ENCODE measurements around the gene ROMO1.

Gene ROMO1

DNA sequence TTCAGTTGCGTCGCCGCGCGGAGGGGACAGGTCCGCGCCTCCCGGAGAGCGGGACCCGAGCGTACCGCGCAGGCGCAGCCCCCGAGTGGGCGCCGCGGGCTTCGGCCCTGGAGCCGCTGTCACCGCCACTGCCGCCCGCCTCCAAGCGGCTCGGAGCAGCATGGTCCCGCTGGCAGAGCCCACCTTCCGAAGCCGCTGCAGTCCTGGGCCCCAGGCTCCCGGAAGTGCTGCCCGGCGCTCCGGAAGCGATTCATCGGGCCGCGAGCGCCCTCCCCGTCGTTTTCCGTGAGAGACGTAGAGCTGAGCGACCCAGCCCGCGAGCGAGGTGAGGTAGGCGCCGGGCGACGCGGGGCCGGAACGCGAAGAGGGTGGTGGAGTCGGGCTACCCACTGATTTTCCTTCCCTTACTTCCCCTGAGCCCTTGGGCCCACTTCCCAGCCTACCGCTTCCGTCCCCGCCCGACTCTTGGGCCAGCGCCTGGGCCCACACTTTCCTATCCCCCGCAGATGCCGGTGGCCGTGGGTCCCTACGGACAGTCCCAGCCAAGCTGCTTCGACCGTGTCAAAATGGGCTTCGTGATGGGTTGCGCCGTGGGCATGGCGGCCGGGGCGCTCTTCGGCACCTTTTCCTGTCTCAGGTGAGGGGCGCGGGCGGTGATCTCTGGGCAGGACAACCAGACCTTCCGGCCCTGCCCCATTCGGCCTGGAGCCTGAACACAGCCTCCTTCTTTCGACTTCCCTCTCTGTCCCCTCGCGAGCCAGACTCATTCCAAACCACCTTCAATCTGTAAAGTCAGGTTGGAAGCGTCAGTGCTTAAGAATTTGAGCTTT is at the start of gene ROMO1, which contains the start of gene NFS1:
TSS of gene ROMO1 (plus strand) at position 279 of the 830 bp plus-strand sequence. CDS start at position 507, 228 bp downstream.
TSS of gene NFS1 (minus strand) at position 226 of the 830 bp plus-strand sequence. CDS start at position 162, 64 bp downstream.
- peak; percentile 75 for DNase-seq (ENCODE audit: low read depth)

DNA sequence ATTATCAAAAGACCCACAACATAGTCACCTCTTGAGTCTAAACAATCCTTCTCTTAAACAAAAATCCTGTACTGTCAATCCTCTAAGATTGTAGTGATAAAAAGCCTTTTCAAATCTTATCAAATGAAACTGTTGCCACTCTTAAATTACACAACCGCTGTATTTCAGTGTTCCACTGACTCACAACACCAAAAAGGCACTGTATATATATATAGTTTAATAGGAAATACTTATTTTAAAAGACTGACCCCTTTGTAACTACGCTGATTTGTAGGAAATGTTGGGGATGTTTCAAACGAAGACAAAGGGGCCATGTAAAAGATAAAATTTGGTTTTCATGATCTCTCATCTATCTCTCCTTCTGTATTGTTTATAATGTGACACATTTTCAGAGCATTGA is 48.6 kb upstream of the ROMO1 start:
- no peak for DNase-seq (ENCODE audit: low read depth)

DNA sequence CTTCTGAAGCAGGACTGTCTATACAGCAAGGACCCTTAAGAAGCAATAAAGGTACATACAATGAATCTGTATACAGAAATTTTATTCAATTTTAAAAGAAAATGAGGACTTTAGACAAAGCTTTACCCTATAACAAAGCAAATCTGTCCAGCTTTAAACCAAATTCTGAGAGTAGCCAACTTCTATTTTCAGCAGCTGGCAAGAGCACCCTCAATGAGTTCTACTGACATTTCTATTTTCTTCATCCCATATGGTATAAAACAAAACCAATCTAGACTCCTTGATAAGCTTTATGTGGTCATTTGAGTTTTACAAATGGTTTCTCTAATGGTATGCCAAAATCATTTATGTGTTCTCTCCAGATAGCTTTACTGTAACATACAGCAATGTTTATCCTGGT is 47.2 kb upstream of the ROMO1 start:
- no peak for DNase-seq (ENCODE audit: low read depth)

DNA sequence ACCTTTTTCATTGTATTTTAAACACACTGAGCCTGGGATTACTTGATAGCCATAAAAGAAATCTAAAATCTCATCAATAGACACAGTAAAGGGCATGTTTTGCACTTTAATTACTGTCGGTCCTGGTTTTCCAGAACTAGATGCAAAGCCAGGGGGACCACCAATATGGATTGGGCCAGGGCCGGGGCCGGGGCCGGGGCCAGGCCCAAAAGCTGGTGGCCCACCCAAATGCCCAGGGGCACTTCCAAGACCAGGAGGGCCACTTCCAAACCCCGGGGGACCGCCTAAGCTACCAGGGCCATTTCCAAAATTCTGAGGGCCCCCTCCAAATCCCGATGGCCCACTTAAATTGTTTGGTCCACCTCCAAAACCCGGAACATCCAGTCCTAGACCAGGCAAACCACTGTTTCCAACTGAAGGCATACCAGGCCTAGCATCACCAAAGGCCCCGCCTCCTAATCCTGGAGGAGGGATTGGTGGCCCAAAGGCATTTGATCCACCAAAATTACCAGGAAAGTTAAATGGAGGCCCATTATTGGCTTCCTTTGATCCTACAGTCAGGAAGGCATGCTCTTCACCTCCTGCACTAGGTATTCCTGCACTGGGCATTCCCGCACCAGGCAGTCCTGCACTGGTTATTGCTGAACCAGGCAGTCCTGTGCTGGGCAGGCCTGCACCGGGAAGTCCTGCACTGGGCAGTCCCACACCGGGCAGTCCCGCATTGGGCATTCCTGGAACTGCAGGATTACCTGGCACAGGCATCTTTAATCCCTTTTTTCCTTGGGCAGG is 46.4 kb upstream of the ROMO1 start:
- no peak for DNase-seq (ENCODE audit: low read depth)

DNA sequence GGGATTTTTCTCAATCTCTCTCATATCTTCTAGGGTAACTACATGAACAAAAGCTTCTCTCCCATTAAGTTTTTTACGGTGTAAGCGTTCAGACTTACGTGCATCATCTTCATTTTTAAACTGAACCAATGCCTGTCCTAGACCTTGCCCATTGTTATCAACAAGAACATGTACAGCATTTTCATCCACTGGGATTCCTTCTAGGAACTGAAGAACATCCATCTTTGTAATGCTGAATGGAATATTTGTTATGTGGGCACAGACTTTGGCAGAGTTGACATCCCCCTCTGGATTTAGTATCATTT is 45.8 kb upstream of the ROMO1 start:
- no peak for DNase-seq (ENCODE audit: low read depth)

DNA sequence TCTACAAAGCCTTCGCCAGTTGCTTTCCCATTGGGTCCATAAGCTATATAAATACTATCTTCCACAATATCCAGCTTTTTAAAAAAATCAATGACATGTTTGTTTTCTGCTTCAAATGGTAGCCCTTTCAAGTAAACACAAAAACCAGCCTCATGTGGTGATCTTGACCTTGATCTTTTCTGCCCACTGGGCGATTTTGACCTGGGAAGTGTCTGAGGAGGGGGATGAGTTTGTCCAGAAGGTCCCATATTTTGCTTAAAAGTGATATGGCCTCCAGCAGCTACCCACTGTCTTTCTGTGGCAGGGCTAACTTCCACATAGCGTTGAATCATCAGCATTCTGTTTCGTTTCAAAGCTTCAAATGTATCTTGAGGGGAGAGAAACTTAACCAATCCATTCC is 45.3 kb upstream of the ROMO1 start:
- no peak for DNase-seq (ENCODE audit: low read depth)

DNA sequence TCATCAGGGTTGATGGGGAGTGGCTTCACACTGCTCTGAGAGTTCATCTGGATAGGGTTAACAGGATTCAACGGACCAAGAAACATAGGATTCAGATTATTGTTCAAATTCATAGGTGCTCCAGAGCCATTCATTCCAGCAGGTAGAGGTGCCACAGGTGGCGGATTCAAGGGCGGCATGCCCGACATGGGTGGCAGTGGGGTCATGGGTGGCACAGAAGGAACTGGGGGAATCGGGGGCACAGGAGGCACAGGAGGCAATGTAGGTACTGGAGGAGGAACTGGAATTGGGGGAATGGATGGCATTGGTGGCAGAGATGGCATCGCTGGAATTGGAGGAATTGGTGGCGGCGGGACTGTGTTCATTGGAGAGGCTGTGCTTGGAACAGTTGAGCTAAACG is 44.8 kb upstream of the ROMO1 start:
- no peak for DNase-seq (ENCODE audit: low read depth)

DNA sequence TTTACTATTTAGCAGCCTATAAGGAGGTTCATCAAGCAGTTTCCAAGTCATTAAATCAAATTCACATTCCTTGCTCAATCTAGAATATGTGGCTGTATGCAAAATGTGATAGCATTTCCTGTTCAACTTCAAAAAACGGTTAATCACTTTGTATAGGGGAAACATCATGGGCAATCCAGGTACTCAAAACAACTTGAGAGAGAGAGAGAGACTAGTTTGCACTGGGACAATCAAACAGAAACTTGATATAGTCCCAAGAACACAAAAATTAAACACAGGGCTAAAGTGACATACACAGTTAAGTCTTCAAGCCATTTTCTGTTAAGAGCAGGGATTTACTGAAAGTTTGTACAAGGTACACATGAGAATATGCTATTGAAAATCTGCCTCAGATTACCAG is 41.9 kb upstream of the ROMO1 start:
- DNase-seq (ENCODE audit: low read depth), result no peak

DNA sequence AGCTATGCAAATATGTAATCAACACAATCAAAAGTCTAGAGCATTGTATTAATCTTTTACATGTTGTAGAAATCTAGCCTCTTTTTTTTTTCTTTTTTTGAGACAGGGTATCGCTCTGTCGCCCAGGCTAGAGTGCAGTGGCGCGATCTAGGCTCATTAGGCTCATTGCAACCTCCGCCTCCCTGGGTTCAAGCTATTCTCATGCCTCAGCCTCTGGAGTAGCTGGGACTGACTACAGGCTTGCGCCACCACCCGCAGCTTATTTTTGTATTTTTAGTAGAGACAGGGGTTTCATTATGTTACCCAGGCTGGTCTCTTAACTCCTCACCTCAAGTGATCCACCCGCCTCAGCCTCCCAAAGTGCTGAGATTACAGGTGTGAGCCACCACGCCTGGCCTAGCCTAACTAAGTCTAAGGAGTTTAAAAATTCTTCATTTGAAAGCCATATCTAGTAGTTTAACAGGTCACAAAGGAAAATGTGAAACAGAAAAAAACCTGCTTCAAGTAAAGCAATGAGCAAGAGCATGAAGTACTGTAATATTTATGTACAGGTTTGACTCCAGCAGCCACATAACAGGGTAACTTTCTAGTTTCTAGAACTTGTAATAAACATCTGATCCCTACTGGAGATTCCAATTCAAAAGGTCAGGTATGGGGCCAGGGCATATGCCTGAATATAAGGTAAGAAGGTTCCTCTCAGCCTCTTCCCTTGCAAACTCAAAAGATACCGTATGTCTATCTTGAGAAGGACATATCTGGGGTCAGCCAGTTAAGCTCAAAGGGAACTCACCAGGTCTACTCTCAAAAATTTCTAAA is 38.9 kb upstream of the ROMO1 start:
- no peak for DNase-seq (ENCODE audit: low read depth)

DNA sequence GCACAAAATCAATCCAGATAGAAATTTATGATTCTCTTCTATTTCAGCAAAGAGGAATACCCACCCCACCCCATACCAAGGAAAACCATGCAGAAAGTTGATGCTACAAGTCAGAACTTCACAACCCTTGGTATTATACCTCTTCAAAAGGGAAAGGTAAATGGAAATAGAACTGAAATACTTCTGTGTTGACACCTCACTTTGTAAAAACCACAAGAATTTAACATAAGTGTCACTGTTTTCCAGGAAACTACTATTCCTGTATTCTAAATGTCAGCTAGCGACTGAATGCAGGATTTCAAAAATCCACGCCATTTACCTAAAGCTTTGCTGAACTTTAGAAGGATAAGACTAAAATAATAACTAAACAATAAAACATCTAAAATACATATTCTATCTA is 38.2 kb upstream of the ROMO1 start:
- DNase-seq (ENCODE audit: low read depth), result no peak

DNA sequence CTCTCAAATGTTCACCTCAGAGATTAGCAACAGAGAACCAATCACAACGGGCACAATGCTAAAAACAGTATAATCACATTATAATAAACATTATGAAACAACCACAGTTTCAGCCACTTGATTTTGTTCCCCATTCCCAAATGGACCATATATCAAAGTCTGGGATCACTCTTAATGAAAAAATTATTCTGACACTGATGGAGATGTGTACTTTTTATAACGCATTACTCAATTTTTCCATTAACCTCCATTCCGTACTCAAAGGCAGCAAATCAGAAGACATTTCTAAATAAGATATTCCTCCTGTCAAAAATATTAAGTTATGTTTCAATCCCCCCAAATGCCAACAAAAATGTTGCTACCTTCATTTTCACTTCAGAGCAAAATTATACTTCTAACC is 37.3 kb upstream of the ROMO1 start:
- DNase-seq (ENCODE audit: low read depth), result no peak

DNA sequence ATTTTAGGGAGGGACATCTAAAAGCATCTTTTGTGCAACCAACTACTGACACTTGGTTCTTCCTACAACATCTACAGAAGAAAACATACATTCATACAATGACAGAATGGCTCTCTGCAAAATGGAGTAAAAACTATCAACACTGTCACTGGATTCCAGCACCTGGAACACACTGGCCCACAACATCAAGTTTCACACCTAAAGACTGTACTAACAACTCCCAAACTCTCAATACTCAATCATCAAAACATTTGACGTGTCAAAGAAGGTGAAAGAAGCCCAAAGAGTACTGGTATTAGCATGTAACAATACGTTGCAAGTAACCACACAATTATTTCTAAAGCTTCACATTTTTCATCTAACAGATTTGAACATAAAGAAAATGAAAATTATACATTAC is 36.7 kb upstream of the ROMO1 start:
- DNase-seq (ENCODE audit: low read depth), result no peak

DNA sequence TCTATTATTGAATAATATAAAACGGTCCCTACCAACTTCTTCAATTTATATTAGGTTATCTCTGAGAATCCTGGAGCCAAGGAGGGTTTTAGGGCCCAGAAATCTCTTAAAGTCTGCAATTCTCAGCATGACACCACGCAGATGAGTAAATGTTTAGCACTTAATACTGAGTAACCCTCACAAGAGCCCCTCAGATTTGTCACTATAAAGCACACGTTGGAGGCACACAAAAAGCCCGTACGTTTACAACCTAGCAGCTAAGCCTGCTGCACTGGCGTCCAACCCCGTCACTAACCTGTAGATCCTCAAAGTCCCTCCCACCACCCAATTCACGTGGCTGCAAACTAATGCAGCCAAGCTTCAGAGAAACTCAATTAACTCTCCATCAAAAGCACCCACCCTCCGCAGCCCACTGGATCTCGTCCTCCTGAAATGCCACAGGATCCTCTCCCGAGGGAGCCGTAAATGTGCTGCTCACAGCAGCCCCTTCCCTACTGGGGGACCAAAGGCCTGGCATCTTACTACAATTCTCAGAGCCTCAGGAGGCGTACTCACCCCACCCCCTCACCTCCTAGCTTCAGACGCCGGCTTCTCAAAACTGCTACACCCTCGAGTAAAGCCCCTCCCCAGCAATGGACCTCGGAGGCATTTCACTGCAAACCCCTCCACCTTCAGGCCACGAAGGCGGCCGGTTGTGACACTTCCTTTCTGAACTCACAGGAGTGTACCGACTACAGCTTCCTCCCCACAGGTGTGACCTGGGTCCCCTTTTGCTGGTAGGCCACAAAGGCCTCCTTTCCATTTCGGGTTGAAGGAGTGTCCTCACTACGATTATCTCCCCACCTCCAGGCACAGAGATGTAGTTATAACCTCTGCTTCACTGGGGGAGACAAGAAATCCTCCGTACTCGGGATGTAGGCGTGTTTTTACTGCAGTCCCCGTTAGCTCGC is 35.4 kb upstream of the ROMO1 start:
- peak; percentile 28 for DNase-seq (ENCODE audit: low read depth)

DNA sequence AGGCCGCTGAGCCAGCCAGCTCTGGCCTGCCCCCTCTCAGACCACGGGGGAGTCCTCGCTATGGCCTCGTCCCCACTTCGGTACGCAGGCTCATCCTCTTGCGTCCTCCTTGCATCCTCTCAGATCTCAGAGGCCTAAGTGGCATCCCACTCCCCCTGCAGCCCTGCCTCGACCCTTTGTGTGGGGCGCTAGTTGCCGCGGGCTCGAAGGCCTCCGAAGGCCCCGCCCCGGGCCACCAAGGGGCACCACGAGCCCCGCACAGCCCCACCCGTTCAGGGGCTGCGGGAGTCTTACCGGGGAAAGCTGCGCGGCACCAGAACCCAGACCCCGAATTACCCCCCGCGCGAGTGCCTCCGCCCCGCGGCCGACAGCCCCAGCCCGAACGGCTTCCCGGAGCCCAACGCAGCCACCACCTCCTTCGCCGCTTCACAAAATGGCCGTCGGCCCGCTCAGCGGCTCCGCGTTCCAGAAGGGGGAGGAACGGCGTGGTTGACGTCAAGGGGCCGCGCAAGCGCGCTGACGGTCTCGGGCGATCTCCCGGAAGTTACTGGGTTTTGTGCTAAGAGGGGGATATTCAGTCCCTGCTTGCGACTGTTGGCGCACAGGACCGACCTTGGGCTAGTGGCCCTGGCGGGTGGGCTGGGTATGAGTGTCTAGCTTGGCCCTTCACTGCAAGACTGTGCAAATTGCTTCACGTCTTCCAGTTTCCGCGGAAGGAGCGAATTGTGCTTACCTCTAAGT is 34.6 kb upstream of the ROMO1 start, which contains the start of the genes CPNE1 and RBM12:
TSS of gene CPNE1 (minus strand) at position 435 of the 741 bp plus-strand sequence. CDS start 31,977 bp downstream, outside the sequence.
TSS of gene RBM12 (minus strand) at position 435 of the 741 bp plus-strand sequence. CDS start 9,578 bp downstream, outside the sequence.
- DNase-seq (ENCODE audit: low read depth), result peak; percentile 87

DNA sequence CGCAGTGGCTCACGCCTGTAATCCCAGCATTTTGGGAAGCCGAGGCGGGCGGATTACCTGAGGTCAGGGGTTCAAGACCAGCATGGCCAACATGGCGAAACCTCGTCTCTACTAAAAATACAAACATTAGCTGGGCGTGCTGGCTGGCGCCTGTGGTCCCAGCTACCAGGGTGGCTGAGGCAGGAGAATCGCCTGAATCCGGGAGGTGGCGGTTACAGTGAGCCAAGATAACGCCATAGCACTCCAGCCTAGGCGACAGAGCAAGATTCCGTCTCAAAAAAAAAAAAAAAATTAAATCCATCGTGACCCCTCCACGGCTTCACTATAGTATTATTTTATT is 33.3 kb upstream of the ROMO1 start:
- DNase-seq (ENCODE audit: low read depth), result no peak

DNA sequence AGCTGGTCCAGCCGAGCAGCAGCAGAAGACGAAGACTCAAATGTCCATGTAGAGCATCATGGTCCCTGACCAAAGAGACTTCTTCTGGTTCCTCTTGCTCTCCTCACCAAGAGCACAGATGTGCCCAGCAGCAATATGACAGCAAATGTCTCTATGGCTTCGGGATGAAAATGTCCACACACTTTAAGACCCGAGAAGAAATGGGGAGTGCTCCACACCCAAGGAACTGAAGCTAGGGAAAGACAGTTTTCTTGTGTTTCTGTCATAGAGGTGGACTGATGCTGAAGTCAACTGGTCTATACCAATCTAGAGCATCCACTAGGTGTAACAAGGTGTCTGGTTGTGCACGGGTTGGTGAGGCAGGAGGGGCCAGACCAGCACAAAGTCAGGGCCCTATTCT is 30.0 kb upstream of the ROMO1 start:
- DNase-seq (ENCODE audit: low read depth), result no peak

DNA sequence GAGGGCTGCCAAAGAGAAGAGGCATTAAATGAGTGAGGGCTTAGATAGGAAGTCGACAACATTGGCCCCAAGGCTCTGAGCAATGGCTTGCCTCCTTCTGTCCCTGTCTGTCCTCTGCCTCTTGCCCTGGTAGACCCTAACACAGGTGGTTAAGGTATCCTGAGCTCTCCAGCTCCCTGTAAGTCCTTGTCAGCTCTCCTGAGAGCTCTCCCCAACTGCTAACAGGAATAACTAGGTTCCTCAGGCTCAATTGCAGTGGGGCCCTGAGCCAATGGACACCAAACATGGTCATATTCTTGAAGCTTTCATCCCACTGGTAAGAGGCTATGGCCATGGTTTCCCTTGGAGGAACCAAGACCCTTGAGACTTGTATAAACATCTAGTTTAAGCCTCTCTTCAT is 29.5 kb upstream of the ROMO1 start:
- no peak for DNase-seq (ENCODE audit: low read depth)

DNA sequence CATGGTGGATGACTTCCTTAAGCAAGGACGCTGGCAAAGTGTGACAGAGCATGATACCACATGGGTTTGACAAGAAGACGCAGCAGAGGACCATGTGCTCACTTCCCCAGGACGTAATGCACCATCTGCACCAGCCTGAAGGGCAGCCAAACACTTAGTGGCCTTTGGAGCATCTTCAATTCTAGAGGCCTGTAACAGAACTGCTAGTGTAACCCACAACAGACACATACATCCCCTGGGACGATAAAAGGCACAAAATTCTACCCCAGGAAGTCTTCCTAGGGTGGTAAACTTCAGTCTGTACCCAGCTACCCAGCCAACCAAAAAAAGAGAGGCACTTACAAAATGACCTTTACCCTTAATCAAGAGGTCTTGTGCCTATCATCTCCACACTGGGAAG is 25.3 kb upstream of the ROMO1 start:
- DNase-seq (ENCODE audit: low read depth), result no peak

DNA sequence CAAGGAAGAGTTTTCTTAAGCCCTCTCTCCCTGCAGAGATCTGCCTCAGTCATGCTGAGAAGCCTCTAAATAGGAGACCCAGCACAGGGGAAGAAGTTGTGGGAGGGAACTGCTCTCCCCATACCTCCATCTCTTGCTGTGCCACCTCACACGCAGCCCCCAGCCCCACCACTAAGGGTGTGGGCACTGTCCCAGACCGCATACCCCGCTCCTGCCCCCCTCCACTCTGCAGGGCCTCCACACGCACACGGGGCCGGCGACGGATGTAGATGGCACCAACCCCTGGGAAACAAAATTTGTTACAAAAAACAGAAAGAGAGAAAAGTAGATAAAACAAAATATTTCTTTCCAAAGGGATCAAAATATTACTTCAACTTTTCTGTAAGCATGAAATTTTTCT is 24.3 kb upstream of the ROMO1 start:
- DNase-seq (ENCODE audit: low read depth), result no peak

DNA sequence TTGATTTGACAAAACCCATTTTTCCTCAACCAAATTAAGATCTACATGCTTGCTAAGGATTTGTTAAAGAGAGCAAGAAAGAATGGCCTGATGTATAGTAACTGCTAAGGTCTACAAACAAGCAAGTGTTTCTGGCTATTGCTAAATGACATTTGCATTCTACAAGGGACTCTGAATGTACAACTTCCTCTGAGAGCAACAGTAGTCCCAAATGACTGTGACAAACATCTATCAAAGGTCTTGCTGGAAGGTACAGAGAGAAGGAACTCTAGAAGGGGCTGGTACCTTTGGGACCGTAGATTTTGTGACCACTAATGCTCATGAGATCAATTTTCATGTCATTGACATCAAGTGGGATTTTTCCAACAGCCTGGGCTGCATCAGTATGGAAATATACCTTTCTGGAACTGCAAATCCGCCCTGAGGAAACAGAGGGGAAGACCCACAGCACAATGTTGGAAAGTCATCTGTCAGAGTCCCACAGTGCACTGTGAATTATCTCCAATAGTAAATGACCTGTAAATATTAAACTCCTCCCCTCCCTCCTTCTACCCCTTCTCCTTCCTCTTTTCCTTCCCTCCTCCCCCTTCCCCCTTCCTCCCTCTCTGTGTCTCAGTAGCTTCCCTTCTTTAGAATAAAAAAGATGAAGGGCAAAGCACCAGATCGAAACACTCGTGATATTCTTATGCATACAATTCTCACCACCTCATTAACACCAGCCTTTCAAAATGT is 18.6 kb upstream of the ROMO1 start:
- DNase-seq (ENCODE audit: low read depth), result no peak
